ENCODE results near the gene ZDHHC8. TPM values are rescaled to one million over a fixed set of nuclear protein-coding genes. Genes with fewer than 3 reads are reported as not detected.

The ZDHHC8 gene
- total RNA-seq, 1 donor from 2014 or later: 8.4 TPM

GRCh38 chr22:20193761-20194494, 62.3 kb downstream of the ZDHHC8 start:
- DNase-seq: no peak

GRCh38 chr22:20194681-20195593, 63.3 kb downstream of the ZDHHC8 start:
- DNase-seq: no peak

- no peak for DNase-seq
These were observed 64.7 kb downstream of the ZDHHC8 start for GRCh38 chr22:20196094-20196842.

Small RNAs within 50 kb of the gene (small RNA-seq; reads per million reads assigned to genes)
- not detected for gene MIR6816 (ENCODE audit: low replicate concordance)
- not detected for gene RF00599 (ENCODE audit: low replicate concordance)

Other genes starting within 250 kb of the ZDHHC8 start
- 55.2 TPM for gene COMT, start 190.0 kb upstream of the ZDHHC8 start, total RNA-seq
- gene TXNRD2, start 190.0 kb upstream of the ZDHHC8 start, total RNA-seq: 12.2 TPM
- gene ARVCF, start 115.0 kb upstream of the ZDHHC8 start, total RNA-seq: 15.1 TPM
- gene TANGO2, start 110.7 kb upstream of the ZDHHC8 start, total RNA-seq: 15.5 TPM
- 25.7 TPM for gene DGCR8, start 51.6 kb upstream of the ZDHHC8 start, total RNA-seq
- 75.1 TPM for gene RANBP1, start 15.7 kb upstream of the ZDHHC8 start, total RNA-seq
- 27.0 TPM for gene TRMT2A, start 14.6 kb upstream of the ZDHHC8 start, total RNA-seq
- gene CCDC188, start 19.3 kb downstream of the ZDHHC8 start, total RNA-seq: 1.2 TPM
- gene RTN4R, start 136.5 kb downstream of the ZDHHC8 start, total RNA-seq: 1.3 TPM
- 25.1 TPM for gene DGCR6L, start 188.3 kb downstream of the ZDHHC8 start, total RNA-seq